Liver (tissue), 9 donors: Measurements from ENCODE around the gene FAM131B. TPM values are rescaled to one million over a fixed set of nuclear protein-coding genes. Genes with fewer than 3 reads are reported as not detected.
A peak's percentile ranks its signal among the peaks of the same experiment; 100 is the strongest.

Source experiments
- DNase-seq: peaks from one replicate; pipeline ENCODE4 v3.0.0-alpha.2; 2017; ENCODE audit warnings: low spot score
- H3K27ac ChIP-seq, 2 donors: one replicate each; pipeline ENCODE4 v1.7.0; 2013; ENCODE audit warnings: inconsistent platforms in 2 of 2, low read length in 2 of 2, control low read depth in 1 of 2, low read depth in 1 of 2, mild to moderate bottlenecking in 1 of 2
- H3K27me3 ChIP-seq, 4 donors: one replicate each; pipeline versions ENCODE4 v1.6.1 to v1.7.0; 2013; ENCODE audit warnings: low read length in 3 of 4, inconsistent platforms in 1 of 4, mild to moderate bottlenecking in 1 of 4, moderate library complexity in 1 of 4; ENCODE audit not compliant: control insufficient read depth in 4 of 4, insufficient read depth in 4 of 4
- H3K36me3 ChIP-seq, 4 donors: one replicate each; pipeline versions ENCODE4 v1.6.1 to v1.7.0; 2013; ENCODE audit warnings: low read length in 3 of 4, mild to moderate bottlenecking in 3 of 4, low read depth in 1 of 4, moderate library complexity in 1 of 4; ENCODE audit not compliant: control insufficient read depth in 4 of 4, insufficient read depth in 3 of 4
- H3K4me1 ChIP-seq, 4 donors: one replicate each; pipeline versions ENCODE4 v1.6.1 to v1.7.0; 2013; ENCODE audit warnings: low read length in 3 of 4, mild to moderate bottlenecking in 3 of 4, moderate library complexity in 1 of 4; ENCODE audit not compliant: control insufficient read depth in 4 of 4, insufficient read depth in 4 of 4
- H3K4me3 ChIP-seq, 3 donors: one replicate each; pipeline versions ENCODE4 v1.6.1 to v1.7.0; 2013; ENCODE audit warnings: low read length in 3 of 3, control low read depth in 1 of 3, low read depth in 1 of 3, mild to moderate bottlenecking in 1 of 3
- H3K9ac ChIP-seq, 2 donors: one replicate each; pipeline ENCODE4 v1.7.0; 2013; ENCODE audit warnings: low read length in 2 of 2, mild to moderate bottlenecking in 2 of 2, moderate library complexity in 2 of 2, control low read depth in 1 of 2, low read depth in 1 of 2
- H3K9me3 ChIP-seq, 4 donors: one replicate each; pipeline versions ENCODE4 v1.6.1 to v1.7.0; 2013; ENCODE audit warnings: low read length in 3 of 4; ENCODE audit not compliant: control insufficient read depth in 4 of 4
- EGR1 ChIP-seq, 2 donors: IDR thresholded peaks; 2 replicates each; pipeline ENCODE4 v1.6.1; 2016 to 2018; ENCODE audit warnings: antibody characterized with exemption in 2 of 2, low read depth in 2 of 2
- FOXA1 ChIP-seq: IDR thresholded peaks from 2 replicates; pipeline ENCODE4 v1.6.1; 2016; ENCODE audit warnings: antibody characterized with exemption
- GABPA ChIP-seq, 2 donors: IDR thresholded peaks in 1 of 2; conservative IDR thresholded peaks in 1 of 2; 2 replicates each; pipeline ENCODE4 v1.6.1; 2016; ENCODE audit warnings: antibody characterized with exemption in 2 of 2, mild to moderate bottlenecking in 1 of 2, moderate library complexity in 1 of 2
- HNF4A ChIP-seq, 2 donors: conservative IDR thresholded peaks; 2 replicates each; pipeline ENCODE4 v1.6.1; 2016; ENCODE audit warnings: antibody characterized with exemption in 2 of 2, mild to moderate bottlenecking in 2 of 2
- HNF4G ChIP-seq: IDR thresholded peaks from 2 replicates; pipeline ENCODE4 v1.6.1; 2016; ENCODE audit warnings: antibody characterized with exemption
- JUND ChIP-seq, 2 donors: IDR thresholded peaks; 2 replicates each; pipeline ENCODE4 v1.6.1; 2016; ENCODE audit warnings: antibody characterized with exemption in 2 of 2
- MAX ChIP-seq: IDR thresholded peaks from 2 replicates; pipeline ENCODE4 v1.6.1; 2016; ENCODE audit warnings: antibody characterized with exemption
- RXRA ChIP-seq, 2 donors: IDR thresholded peaks; 2 replicates each; pipeline ENCODE4 v1.6.1; 2017 to 2018; ENCODE audit warnings: antibody characterized with exemption in 2 of 2, mild to moderate bottlenecking in 1 of 2
- SP1 ChIP-seq: IDR thresholded peaks from 2 replicates; pipeline ENCODE4 v1.6.1; 2018; ENCODE audit warnings: antibody characterized with exemption, mild to moderate bottlenecking
- YY1 ChIP-seq: IDR thresholded peaks from 2 replicates; pipeline ENCODE4 v1.6.1; 2016; ENCODE audit warnings: antibody characterized with exemption, mild to moderate bottlenecking
- WGBS: extraction: QIAGEN DNeasy Blood & Tissue Kit; methylation state at CpG from one replicate; pipeline ENCODE4 v1.1.7; 2013; 5-methylcytosine and 5-hydroxymethylcytosine counted together
- polyA plus RNA-seq, 2 donors: library from polyadenylated mRNA; stranded (reverse) in 1 of 2; unstranded in 1 of 2; fragments of 200-250 nt in 1 of 2; fragments of >200 nt in 1 of 2; fragmentation: Nextera tagmentation in 1 of 2; extraction: Ambion mirVana in 1 of 2; gene quantifications; one replicate each; pipeline versions ENCODE4 v1.2.1 to v1.2.3, GENCODE V29; 2013 to 2015
- total RNA-seq, 2 donors: library from RNA; depleted of rRNA; stranded (reverse); fragments of >200 nt; gene quantifications; one replicate each; pipeline ENCODE4 v1.2.3, GENCODE V29; 2014
- TF ChIP-seq, protein P1 (sequence below): fragments of 150-350 bp; IDR thresholded peaks from 2 replicates; pipeline ENCODE4 v1.5.1; 2017; ENCODE audit warnings: improper control_type of control experiment, low read depth, low read length; ENCODE audit not compliant: missing input control
- TF ChIP-seq, protein P2 (sequence below): IDR thresholded peaks from 2 replicates; pipeline ENCODE4 v1.6.1; 2016; ENCODE audit warnings: antibody characterized with exemption
- donor health status: healthy.
- donor health status: healthy.
- donor health status: healthy.
- donor health status: healthy.
- donor health status: healthy.

The FAM131B gene
- total and polyA plus RNA-seq, 4 donors: 0.06 to 0.14 (median 0.08) TPM; not detected in 1

DNA sequence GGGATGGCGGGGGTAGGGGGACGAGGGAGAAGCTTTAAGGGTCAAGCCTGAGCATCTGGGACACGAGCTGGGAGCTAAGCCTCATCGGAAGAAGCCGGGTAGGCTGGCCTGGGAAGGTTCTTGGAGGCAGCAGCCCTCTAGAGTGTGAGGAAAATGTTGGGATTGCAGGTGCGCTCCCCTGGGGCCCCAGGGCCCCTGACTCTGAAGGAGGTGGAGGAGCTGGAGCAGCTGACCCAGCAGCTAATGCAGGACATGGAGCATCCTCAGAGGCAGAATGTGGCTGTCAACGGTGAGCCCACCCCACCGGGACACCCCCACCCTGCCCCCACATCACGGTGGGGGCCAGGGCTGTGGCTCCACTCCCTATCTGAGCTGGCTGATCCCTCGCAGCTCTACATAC lies 25.5 kb upstream of the FAM131B start (continued):
- TF ChIP-seq HNF4A (conservative IDR thresholded peaks at IDR 0.05) (no peak), EGR1 (IDR thresholded peaks at IDR 0.05; ENCODE audit: low read depth in 2 of 2) (no peak), MAX (no peak), JUND (IDR thresholded peaks at IDR 0.05) (no peak)

DNA sequence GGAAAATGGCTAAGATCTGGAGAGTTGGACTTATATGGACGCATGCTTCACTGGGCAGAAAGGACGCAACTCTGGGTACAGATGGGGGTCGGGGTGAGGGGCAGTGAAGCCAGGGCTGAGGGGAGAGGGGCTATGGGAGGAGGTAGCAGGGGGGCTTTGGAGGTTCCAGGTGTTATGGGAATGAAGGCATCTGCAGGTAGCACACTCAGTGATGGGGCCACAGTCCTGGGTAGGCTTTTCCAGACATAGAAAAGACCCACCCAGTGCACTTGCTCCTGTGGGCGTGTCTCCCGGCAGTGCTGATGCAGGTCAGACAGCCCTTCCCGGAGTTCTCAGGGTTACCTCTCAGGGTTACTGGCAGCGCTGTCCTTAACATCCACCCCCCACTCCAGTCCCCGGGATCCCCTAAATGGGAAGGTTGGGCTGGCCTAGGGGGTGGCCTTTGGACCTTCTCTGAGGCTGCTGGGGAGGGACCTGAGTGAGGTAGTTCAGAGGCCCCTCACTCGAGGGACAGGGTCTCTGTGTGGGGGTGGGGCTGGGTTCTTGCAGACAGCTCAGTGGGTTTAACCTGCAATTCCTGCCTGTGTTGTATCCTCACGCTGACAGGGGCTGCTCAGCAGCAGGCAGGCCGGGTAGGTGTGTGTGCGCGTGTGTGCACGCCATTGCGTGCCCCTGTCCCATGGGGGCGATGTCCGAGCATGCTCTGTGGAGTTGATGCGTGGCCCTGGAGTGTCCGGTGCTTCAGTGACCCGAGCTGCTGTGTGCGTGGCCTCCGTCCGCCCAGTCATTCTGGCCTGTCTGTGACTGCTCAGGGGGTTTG lies 24.9 kb upstream of the FAM131B start:
- Histone ChIP-seq H3K27me3 (no peaks in the 10 kb centered on the region), H3K4me1 (peaks cover 23 to 68% (median 62%) of the 10 kb centered on the region in 4 donors), H3K36me3 (peaks cover 12 to 31% (median 18%) of the 10 kb centered on the region in 4 donors), H3K9me3 (no peaks in the 10 kb centered on the region), H3K4me3 (no peak overlapping the region), H3K27ac (no peak overlapping the region), H3K9ac (no peak overlapping the region)
- no peak for DNase-seq
- WGBS: 91% methylated on average over 23 of the region's 23 CpGs
- no peak for TF ChIP-seq SP1
- TF ChIP-seq, protein P1, sequence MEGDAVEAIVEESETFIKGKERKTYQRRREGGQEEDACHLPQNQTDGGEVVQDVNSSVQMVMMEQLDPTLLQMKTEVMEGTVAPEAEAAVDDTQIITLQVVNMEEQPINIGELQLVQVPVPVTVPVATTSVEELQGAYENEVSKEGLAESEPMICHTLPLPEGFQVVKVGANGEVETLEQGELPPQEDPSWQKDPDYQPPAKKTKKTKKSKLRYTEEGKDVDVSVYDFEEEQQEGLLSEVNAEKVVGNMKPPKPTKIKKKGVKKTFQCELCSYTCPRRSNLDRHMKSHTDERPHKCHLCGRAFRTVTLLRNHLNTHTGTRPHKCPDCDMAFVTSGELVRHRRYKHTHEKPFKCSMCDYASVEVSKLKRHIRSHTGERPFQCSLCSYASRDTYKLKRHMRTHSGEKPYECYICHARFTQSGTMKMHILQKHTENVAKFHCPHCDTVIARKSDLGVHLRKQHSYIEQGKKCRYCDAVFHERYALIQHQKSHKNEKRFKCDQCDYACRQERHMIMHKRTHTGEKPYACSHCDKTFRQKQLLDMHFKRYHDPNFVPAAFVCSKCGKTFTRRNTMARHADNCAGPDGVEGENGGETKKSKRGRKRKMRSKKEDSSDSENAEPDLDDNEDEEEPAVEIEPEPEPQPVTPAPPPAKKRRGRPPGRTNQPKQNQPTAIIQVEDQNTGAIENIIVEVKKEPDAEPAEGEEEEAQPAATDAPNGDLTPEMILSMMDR: no peak
- TF ChIP-seq YY1: no peak
- no peak for TF ChIP-seq HNF4G
- TF ChIP-seq, protein P2, sequence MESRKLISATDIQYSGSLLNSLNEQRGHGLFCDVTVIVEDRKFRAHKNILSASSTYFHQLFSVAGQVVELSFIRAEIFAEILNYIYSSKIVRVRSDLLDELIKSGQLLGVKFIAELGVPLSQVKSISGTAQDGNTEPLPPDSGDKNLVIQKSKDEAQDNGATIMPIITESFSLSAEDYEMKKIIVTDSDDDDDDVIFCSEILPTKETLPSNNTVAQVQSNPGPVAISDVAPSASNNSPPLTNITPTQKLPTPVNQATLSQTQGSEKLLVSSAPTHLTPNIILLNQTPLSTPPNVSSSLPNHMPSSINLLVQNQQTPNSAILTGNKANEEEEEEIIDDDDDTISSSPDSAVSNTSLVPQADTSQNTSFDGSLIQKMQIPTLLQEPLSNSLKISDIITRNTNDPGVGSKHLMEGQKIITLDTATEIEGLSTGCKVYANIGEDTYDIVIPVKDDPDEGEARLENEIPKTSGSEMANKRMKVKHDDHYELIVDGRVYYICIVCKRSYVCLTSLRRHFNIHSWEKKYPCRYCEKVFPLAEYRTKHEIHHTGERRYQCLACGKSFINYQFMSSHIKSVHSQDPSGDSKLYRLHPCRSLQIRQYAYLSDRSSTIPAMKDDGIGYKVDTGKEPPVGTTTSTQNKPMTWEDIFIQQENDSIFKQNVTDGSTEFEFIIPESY: no peak
- no peak for TF ChIP-seq HNF4A (conservative IDR thresholded peaks at IDR 0.05)
- TF ChIP-seq MAX: no peak
- no peak for TF ChIP-seq FOXA1
- TF ChIP-seq EGR1 (IDR thresholded peaks at IDR 0.05; ENCODE audit: low read depth in 2 of 2): no peak
- no peak for TF ChIP-seq GABPA (IDR thresholded peaks at IDR 0.05 in 1 of 2, conservative IDR thresholded peaks at IDR 0.05 in 1 of 2)

DNA sequence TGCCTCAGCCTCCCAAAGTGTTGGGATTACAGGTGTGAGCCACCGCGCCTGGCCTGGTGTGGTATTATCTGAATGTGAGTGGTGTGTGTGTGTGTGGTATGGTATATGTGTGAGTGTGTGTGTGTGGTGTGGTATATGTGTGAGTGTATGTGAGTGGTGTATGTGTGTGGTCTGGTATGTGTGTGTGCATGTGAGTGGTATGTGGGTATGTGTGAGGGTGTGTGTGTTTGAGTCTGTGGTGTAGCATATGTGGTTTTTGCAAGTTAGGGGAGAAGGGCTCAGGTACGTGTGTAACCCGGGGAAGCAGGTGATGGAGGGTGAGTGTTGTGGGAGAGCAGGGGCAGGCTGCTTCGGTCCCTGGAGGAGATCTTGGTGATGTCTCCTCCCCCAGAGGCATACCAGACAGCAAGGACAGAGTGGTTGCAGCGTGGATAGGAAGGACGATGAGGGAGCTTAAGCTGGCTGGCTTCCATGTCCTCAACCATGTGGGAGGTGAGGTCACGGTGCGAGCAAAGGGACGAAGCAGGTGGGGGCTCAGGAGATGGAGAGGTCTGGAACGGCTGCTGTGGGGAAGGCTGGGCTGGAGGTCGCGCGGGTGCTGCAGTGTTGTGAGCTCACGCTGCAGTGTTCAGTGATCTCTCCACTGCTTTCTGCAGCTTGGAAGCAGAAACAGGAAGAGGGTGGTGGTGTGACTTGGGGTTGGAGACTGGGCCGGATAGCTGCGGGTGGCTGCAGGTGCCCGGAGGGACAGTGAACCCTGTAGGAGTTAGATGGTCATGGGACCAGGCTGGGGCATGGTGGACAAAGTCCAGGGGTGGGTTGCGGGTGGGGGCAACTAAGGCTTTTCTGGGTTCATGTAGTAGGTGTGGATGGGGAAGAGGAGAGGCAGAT lies 23.6 kb upstream of the FAM131B start:
- H3K9me3 ChIP-seq: no peaks in the 10 kb centered on the region
- no peak for DNase-seq
- peak; percentile 82 to 91 for TF ChIP-seq RXRA (IDR thresholded peaks at IDR 0.05)
- TF ChIP-seq SP1: peak; percentile 37
- TF ChIP-seq HNF4G: no peak
- peak; percentile 26 to 55 for TF ChIP-seq HNF4A (conservative IDR thresholded peaks at IDR 0.05)
- H3K36me3 ChIP-seq: peaks cover 12 to 31% (median 18%) of the 10 kb centered on the region in 4 donors
- H3K27ac ChIP-seq: peak overlapping the region; percentile 3 to 36
- H3K4me3 ChIP-seq: no peak overlapping the region
- H3K27me3 ChIP-seq: no peaks in the 10 kb centered on the region
- peaks cover 19 to 63% (median 51%) of the 10 kb centered on the region in 4 donors for H3K4me1 ChIP-seq
- 33% methylated on average over 19 of the region's 19 CpGs for WGBS
- no peak overlapping the region for H3K9ac ChIP-seq
